ENCODE measurements around the gene OSBPL10.

DNA sequence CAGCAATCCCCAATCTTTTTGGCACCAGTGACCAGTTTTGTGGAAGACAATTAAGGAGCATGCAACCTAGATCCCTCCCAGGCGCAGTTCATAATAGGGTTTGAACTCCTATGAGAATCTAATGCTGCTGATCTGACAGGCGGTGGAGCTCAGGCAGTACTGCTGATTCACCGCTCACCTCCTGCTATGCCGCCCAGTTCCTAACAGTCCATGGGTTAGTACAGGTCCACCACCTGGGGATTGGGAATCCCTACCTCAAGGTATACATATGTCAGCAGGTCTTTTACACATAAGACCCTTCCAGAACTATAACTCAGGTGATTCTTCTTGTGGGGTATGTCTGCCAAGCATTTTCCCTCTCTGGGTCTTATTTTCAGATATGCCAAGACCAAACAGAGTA is 182.2 kb downstream of the OSBPL10 start:
- no peak for TF ChIP-seq TOX (CRISPR knock-in tag; IDR thresholded peaks at IDR 0.05; ENCODE audit: borderline replicate concordance)
- TF ChIP-seq, protein P1, sequence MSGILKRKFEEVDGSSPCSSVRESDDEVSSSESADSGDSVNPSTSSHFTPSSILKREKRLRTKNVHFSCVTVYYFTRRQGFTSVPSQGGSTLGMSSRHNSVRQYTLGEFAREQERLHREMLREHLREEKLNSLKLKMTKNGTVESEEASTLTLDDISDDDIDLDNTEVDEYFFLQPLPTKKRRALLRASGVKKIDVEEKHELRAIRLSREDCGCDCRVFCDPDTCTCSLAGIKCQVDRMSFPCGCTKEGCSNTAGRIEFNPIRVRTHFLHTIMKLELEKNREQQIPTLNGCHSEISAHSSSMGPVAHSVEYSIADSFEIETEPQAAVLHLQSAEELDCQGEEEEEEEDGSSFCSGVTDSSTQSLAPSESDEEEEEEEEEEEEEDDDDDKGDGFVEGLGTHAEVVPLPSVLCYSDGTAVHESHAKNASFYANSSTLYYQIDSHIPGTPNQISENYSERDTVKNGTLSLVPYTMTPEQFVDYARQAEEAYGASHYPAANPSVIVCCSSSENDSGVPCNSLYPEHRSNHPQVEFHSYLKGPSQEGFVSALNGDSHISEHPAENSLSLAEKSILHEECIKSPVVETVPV (CRISPR knock-in tag; IDR thresholded peaks at IDR 0.05): no peak
- no peak for TF ChIP-seq ZFP3 (CRISPR knock-in tag; IDR thresholded peaks at IDR 0.05)
- TF ChIP-seq, protein P2, sequence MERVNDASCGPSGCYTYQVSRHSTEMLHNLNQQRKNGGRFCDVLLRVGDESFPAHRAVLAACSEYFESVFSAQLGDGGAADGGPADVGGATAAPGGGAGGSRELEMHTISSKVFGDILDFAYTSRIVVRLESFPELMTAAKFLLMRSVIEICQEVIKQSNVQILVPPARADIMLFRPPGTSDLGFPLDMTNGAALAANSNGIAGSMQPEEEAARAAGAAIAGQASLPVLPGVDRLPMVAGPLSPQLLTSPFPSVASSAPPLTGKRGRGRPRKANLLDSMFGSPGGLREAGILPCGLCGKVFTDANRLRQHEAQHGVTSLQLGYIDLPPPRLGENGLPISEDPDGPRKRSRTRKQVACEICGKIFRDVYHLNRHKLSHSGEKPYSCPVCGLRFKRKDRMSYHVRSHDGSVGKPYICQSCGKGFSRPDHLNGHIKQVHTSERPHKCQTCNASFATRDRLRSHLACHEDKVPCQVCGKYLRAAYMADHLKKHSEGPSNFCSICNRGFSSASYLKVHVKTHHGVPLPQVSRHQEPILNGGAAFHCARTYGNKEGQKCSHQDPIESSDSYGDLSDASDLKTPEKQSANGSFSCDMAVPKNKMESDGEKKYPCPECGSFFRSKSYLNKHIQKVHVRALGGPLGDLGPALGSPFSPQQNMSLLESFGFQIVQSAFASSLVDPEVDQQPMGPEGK (CRISPR knock-in tag; IDR thresholded peaks at IDR 0.05; ENCODE audit: borderline replicate concordance): no peak

All from SK-N-SH treated with all-trans-retinoic acid at 6 μM for 48 hours (cell line).